Bronchial epithelial cell (primary cell): ENCODE data around the gene HOXB6. TPM values are rescaled to one million over a fixed set of nuclear protein-coding genes. Genes with fewer than 3 reads are reported as not detected.

Experiments used
- DNase-seq: peaks from one replicate; pipeline ENCODE4 v3.0.0-alpha.2; 2010; ENCODE audit warnings: low read depth
- FAIRE-seq: peaks from 2 replicates; lab custom pipeline; 2011; peaks lifted over from hg19 to GRCh38; lab: Jason Lieb, UNC
- H3K27me3 ChIP-seq: 2 replicates; pipeline ENCODE4 v1.5.1; 2011; ENCODE audit warnings: low read length; ENCODE audit not compliant: control insufficient read depth, insufficient read depth
- H3K36me3 ChIP-seq: 2 replicates; pipeline ENCODE4 v1.5.1; 2011; ENCODE audit warnings: low read length; ENCODE audit not compliant: control insufficient read depth, insufficient read depth
- H3K4me3 ChIP-seq: 2 replicates; pipeline ENCODE4 v1.5.1; 2011; ENCODE audit warnings: mild to moderate bottlenecking, low read depth, low read length, control low read depth
- CTCF ChIP-seq: IDR thresholded peaks from 2 replicates; pipeline ENCODE4 v1.5.1; 2011; ENCODE audit warnings: mild to moderate bottlenecking, moderate library complexity, low read length, control low read depth, inconsistent platforms; ENCODE audit not compliant: insufficient read depth, severe bottlenecking
- total RNA-seq: library from RNA; depleted of rRNA; stranded (reverse); fragments of >200 nt; gene quantifications from 2 replicates; pipeline ENCODE4 v1.2.1, GENCODE V29; 2014

Gene HOXB6
- total RNA-seq, 1 donor from 2014 or later = not detected

GRCh38 chr17:48609033-48609432 lies 4.2 kb upstream of the HOXB6 start:
- no peak for DNase-seq
- H3K36me3 ChIP-seq = no peaks in the 10 kb centered on the region
- no peak for TF ChIP-seq CTCF
- no peak for FAIRE-seq
- peaks cover 86% of the 10 kb centered on the region for H3K27me3 ChIP-seq
- H3K4me3 ChIP-seq = no peak overlapping the region

GRCh38 chr17:48608494-48608834 lies 3.7 kb upstream of the HOXB6 start:
- Histone ChIP-seq H3K36me3 (no peaks in the 10 kb centered on the region), H3K27me3 (peaks cover 85% of the 10 kb centered on the region), H3K4me3 (no peak overlapping the region)
- DNase-seq (no peak), FAIRE-seq (no peak)
- no peak for TF ChIP-seq CTCF

- no peak for FAIRE-seq
- peaks cover 87% of the 10 kb centered on the region for H3K27me3 ChIP-seq
- H3K4me3 ChIP-seq = no peak overlapping the region
- DNase-seq = no peak
- no peak for TF ChIP-seq CTCF
- no peaks in the 10 kb centered on the region for H3K36me3 ChIP-seq
These were observed 2.3 kb upstream of the HOXB6 start for GRCh38 chr17:48606892-48607614.

GRCh38 chr17:48605991-48606891 lies 1.5 kb upstream of the HOXB6 start:
- Histone ChIP-seq H3K4me3 (no peak overlapping the region), H3K36me3 (no peaks in the 10 kb centered on the region), H3K27me3 (peaks cover 88% of the 10 kb centered on the region)
- FAIRE-seq = no peak
- no peak for DNase-seq
- no peak for TF ChIP-seq CTCF

- FAIRE-seq (no peak), DNase-seq (no peak)
- no peaks in the 10 kb centered on the region for H3K36me3 ChIP-seq
- H3K4me3 ChIP-seq = no peak overlapping the region
- no peak for TF ChIP-seq CTCF
- H3K27me3 ChIP-seq = peaks cover 87% of the 10 kb centered on the region
These were observed 678 bp upstream of the HOXB6 start for GRCh38 chr17:48605409-48605919.
